GM08714 (cell line): ENCODE measurements around the gene MGAM2.

Source experiments
- H3K4me3 ChIP-seq: fragments of 200-500 bp; sonication (Bioruptor generic); 2 replicates; pipeline ENCODE4 v1.5.1; 2014; ENCODE audit warnings: mild to moderate bottlenecking, low read length, inconsistent platforms
- ZNF274 ChIP-seq: IDR thresholded peaks from 2 replicates; pipeline ENCODE4 v1.6.1; 2012; ENCODE audit warnings: mild to moderate bottlenecking, low read depth, low read length

MGAM2 gene

DNA sequence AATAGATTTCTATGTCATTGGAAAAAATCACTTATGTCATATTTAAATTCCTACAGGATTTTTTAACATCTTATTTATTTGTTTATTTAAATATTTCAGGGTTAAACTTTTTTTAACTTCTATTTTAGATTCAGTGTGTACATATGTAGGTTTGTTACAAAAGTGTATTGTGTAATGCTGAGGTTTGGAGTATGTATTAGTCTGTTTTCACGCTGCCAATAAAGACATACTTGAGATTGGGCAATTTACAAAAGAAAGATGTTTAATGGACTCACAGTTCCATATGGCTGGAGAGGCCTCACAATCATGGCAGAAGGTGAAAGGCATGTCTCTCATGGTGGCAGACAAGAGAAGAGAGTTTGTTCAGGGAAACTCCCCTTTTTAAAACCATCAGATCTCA, 65.4 kb downstream of the MGAM2 start:
- no peak overlapping the region for H3K4me3 ChIP-seq
- no peak for TF ChIP-seq ZNF274

DNA sequence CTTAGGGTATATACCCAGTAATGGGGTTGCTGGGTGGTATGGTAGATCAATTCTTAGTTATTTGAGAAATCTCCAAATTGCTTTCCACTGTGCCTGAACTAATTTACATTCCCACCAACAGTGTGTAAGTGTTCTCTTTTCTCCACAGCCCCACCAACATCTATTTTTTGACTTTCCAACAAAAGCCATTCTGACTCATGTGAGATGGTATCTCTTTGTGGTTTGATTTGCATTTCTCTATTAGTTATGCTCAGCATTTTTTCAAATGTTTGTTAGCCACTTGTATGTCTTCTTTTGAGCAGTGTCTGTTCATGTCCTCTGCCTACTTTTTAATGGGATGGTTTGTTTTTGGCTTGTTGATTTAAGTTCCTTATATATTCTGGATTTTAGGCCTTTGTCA, 66.4 kb downstream of the MGAM2 start:
- no peak for TF ChIP-seq ZNF274
- no peak overlapping the region for H3K4me3 ChIP-seq

DNA sequence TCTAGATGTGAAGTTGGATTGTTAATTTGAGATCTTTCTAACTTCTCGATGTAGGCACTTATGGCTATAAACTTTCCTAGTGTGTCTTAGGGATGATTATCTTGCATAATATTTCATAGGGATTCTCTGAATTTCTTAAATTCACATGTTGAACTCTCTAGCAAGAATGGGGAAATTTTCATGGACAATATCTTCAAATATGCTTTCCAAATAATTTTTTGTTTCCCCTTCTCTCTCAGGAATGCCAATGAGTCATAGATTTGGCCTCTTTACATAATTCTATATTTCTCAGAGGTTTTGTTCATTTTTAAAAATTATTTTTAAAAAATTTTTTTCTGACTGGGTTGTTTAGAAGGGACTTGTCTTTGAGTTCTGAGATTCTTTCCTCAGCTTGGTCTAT, 68.9 kb downstream of the MGAM2 start:
- no peak for TF ChIP-seq ZNF274
- no peak overlapping the region for H3K4me3 ChIP-seq

DNA sequence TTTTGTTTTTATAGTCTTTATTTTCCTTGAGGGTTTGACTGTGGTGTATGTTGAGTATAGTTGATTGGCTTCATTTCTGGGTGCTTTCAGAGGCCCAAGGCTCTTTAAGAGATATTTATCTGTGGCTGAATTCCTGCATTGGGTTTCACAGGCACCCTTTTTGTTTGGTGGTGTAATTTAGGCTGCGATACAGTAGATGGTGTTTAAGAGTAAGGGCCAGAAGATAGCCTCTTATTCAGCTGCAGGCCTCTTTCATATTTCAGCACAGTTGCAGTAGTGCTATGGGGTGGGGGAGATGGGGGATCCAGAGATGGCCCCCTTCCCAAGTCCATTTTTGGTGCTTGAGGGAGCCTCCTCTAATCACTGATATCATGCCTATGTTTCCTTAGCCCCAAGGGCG, 69.7 kb downstream of the MGAM2 start:
- no peak overlapping the region for H3K4me3 ChIP-seq
- no peak for TF ChIP-seq ZNF274

DNA sequence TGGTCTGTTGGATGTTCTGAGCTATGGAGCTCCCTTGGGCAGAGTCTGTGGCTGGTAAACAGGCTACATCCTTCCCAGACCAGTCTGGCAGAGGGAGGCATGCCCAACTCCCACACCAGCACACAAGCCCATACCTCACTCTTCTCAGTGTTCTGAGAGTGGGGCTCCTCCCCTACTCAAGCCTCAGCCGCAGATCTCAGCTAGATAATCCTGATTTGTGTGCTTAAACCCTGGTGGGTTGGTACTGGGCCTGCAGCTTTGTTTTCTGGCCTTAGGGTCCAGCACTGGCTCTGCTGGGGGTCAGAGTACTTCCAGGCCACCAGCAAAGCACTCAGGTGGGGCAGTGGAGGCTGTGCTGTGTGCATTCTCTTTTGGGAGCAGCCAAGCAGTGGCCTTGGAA, 70.4 kb downstream of the MGAM2 start:
- TF ChIP-seq ZNF274, result no peak
- no peak overlapping the region for H3K4me3 ChIP-seq

DNA sequence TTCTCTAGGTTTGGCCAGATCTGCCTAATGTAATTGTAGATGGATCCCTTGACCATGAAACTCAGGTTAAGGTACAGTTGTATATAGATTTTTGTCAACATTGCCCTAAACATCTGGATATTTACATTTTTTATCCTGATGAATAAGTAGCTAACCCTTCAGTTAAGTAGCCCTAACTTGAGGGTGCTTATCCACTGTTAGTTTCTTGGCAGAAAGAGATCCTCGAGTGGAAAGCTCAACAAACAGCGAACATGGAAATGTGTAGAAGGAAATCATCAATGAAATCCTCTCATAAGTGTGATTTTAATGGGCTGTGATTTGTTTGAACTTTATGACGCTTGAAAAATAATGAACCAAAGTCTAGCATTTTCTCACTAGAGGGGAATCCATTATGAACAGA, 73.6 kb downstream of the MGAM2 start:
- no peak for TF ChIP-seq ZNF274

DNA sequence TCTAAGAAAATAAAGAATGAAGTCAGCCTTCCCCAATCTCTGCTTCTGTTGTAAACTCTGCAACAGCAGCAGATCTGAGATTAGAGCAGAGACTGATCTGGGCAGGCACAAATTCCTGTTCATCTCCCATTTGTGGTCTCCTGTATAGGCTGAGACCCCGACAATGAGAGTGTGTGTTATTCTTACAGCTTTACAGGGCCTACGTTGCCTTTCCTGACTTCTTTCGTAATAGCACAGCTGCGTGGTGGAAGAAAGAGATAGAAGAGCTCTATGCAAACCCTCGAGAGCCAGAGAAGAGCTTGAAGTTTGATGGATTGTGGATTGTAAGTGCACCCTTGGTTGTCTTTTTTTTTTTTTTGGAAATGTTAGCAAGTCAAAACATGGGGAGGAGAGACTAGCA, 74.3 kb downstream of the MGAM2 start:
- H3K4me3 ChIP-seq, result no peak overlapping the region
- no peak for TF ChIP-seq ZNF274

More for the DNA sequence above, 73.6 kb downstream of the MGAM2 start:
- H3K4me3 ChIP-seq, result no peak overlapping the region

DNA sequence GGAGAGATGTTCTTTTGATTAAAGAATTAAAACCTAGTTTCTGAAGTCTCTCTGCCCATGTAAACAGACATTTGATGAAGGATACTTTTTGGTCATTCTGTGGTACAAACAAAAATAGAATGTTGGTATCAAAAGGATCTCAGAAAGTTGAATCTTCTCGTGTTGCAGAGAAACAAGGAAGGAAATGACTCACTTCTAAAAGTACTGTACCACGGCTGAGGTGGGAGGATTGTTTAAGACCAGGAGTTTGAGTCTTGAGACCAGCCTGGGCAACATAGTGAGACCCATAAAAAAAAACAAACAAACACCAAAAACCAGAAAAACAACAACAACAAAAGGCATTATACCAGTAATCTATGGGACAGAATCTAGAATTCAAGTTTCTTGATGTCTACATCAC, 76.6 kb downstream of the MGAM2 start:
- no peak for TF ChIP-seq ZNF274
- no peak overlapping the region for H3K4me3 ChIP-seq

DNA sequence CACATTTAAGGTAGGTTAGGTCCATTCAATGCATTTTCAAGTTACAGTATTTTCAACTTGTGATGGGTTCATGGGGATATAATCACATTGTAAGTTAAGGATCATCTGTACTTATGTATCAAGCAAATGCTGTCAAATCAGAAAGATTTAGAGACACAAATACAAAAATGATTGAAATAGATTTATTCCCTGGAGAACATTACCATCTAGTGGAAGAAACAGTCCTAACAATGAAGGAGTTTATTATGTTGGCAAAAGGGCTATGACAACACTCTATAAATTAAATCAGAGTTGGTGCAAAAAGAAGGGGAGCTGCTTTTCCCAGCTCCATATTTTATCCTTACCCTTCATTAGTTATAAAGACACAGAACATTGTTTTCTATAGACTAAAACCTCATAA, 77.3 kb downstream of the MGAM2 start:
- no peak for TF ChIP-seq ZNF274
- H3K4me3 ChIP-seq, result no peak overlapping the region

DNA sequence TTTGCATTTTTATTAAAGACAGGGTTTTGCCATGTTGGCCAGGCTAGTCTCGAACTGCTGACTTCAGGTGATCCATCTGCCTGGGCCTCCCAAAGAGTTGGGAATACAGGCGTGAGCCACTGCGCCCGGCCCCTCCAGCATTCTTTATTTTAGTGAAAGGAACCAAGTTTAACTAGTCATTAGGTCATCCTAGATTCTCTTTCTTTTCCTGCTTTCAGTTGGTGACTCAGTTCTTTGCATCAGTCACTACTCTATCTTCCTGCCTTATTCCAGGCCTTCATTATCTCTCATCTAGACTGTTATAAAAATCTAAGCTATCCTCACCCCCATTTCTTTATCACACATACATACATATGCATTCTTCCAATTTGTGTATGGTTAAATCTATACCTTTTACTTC, 82.7 kb downstream of the MGAM2 start:
- no peak for TF ChIP-seq ZNF274
- no peak overlapping the region for H3K4me3 ChIP-seq

DNA sequence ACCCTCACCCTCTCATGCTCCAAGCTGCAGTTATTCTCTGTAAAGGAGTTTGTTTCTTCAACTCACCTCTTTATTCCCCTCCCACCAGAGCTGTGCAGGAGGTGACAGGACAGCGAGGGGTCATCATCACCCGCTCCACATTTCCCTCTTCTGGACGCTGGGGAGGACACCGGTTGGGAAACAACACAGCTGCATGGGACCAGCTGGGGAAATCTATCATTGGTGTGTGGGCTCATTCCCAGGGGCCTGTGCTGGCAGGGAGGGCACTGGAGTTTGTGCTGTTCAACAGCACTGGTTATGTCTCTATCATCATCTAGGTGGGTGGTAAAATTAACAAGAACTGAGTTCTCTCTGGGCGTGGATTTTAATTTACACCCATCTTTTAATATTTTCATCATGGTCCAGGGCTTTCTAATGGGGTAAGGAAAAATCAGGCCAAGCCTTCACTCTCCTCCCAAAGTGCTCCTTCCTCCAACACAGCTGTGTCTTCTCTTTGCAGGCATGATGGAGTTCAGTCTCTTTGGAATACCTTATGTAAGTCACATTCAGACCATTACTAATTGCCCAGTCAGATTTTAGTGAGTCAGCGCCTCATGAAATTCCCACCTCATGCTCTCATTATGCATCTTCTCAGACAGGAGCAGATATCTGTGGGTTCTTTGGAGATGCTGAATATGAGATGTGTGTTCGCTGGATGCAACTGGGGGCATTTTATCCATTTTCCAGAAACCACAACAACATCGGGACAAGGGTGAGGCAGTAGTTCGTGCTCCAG, 84.7 kb downstream of the MGAM2 start:
- H3K4me3 ChIP-seq, result no peak overlapping the region
- TF ChIP-seq ZNF274, result no peak

DNA sequence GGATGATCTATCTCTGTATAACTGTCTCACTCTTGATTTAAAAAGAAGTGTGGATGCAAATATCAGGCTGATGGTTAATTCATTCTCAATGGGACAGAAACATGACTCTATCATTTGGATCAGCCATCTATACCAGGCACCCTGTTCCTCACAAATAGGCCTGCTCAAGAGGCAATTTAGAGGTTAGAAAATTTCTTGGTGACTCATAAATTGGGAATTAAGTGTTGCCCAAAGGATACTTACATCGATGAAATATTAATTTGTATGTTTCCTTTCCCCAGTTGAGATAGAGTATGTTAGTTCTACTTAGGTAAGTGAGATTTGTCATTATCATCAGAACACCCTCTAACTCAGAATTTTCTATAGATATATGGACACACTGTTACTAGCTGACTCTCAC, 88.7 kb downstream of the MGAM2 start:
- H3K4me3 ChIP-seq, result no peak overlapping the region
- TF ChIP-seq ZNF274, result no peak

DNA sequence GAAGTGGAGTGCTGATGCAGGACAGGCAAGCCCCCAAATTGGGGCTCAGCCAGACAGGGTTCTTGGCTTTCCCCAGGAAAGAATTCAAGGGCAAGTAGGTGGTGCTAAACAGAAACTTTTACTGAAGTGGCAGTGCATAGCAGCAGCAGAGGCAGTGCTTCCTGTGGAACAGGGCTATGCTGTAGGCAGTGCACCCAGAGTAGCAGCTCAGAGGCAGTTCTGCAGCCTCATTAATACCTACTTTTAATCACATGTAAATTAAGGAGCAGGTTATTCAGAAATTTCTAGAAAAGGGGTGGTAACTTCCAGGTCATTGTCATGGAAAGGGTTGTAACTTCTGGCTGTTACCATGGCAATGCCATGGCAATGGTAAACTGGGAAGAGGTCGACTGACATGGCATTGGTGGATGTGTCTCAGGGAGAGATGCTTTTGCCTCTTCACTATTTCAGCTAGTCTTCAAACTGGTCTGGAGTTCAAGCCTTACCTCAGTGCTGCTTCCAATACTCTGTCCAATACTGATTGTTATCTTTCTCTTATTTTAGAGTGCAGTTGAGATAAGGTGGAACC, 117.1 kb downstream of the MGAM2 start:
- no peak for TF ChIP-seq ZNF274
- no peak overlapping the region for H3K4me3 ChIP-seq

DNA sequence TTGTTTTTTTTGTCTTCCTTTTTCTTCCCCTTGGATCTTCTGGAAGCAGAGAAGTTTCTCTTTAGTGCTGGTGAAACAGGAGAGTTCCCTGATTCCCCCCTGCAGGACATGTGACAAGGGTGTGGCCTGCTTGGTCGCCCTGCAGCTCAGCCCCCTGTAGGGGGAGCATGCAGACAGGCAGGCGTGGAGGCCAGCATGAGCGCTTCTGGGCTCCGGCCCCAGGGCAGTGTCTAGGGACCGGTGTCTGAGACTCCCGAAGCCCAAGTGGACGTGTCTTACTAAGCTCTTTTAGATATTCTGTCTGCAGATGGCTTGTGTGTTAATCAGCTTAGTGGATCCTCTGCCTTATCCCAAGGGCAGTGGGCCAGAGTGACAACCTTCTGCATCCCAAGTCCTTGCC, 120.2 kb downstream of the MGAM2 start:
- TF ChIP-seq ZNF274, result no peak

DNA sequence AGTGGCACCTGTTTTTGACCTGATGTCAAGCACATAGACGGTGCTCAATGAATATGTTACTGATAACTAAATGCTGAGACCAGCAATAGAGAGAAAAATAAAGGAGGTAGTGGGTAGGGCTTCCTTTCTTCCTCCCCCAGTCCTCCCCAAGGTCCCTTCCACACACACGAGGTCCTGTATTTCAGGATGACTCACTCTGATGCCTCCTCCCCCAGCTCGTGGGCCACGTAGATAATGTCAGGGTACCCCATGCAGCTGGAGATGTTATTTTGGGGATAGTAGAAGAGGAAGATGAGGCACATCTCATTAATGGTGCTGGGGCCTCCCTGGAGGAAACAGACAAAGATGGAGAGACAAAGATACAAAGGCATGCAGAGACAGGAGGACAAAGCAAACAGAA, 129.0 kb downstream of the MGAM2 start:
- TF ChIP-seq ZNF274, result no peak
- H3K4me3 ChIP-seq, result no peak overlapping the region

More for the DNA sequence above, 120.2 kb downstream of the MGAM2 start:
- no peak overlapping the region for H3K4me3 ChIP-seq

DNA sequence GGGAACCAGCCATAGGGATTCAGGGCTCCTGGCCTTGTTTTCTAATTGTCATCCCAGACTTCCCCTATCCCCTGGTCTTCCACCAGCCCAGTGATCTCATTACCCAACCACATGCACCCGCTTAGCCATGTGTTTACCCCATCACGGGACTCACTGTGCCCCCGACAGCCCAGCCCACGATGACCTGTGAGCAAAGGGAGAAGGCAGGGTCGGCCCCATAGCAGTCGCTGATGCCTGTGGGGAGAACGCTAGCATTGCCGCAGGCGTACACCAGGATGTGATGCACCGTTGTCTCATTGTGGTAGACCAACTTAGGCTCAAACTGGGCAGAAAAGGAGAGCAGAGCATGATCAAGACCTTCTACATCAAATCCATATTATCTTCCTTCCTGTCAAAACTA, 132.3 kb downstream of the MGAM2 start:
- no peak overlapping the region for H3K4me3 ChIP-seq
- TF ChIP-seq ZNF274, result no peak
